ENCODE measurements around the gene SH3PXD2A. TPM values are rescaled to one million over a fixed set of nuclear protein-coding genes. Genes with fewer than 3 reads are reported as not detected.

The SH3PXD2A gene
- total and polyA plus RNA-seq, 9 of the 15 experiments (the other 6 are each of a cell fraction or from before 2014, with no cell fraction given), result 0.41 to 9.3 (median 2.5) TPM

DNA sequence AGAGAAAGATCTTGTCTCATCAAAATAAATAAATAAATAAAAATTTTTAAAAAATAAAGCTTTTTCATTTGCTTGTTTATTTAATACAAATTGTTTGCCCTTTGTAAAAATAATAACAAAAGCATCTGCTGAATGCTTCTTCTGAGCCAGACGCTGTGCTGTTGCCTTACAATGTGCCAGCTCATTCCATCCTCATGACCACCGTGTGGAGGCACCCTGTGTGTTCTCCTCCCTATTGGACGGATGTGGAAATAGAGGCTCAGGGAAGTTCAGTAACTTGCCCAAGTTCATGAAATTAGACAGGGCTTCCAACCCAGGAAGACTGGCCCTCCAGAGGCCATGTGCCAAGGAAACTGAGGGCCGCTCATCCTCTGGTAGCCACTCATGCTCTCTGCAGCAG lies 120.6 kb downstream of the SH3PXD2A start (continued):
- TF ChIP-seq, protein P1, sequence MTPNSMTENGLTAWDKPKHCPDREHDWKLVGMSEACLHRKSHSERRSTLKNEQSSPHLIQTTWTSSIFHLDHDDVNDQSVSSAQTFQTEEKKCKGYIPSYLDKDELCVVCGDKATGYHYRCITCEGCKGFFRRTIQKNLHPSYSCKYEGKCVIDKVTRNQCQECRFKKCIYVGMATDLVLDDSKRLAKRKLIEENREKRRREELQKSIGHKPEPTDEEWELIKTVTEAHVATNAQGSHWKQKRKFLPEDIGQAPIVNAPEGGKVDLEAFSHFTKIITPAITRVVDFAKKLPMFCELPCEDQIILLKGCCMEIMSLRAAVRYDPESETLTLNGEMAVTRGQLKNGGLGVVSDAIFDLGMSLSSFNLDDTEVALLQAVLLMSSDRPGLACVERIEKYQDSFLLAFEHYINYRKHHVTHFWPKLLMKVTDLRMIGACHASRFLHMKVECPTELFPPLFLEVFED (CRISPR knock-in tag; conservative IDR thresholded peaks at IDR 0.05), result no peak
- TF ChIP-seq, protein P2, sequence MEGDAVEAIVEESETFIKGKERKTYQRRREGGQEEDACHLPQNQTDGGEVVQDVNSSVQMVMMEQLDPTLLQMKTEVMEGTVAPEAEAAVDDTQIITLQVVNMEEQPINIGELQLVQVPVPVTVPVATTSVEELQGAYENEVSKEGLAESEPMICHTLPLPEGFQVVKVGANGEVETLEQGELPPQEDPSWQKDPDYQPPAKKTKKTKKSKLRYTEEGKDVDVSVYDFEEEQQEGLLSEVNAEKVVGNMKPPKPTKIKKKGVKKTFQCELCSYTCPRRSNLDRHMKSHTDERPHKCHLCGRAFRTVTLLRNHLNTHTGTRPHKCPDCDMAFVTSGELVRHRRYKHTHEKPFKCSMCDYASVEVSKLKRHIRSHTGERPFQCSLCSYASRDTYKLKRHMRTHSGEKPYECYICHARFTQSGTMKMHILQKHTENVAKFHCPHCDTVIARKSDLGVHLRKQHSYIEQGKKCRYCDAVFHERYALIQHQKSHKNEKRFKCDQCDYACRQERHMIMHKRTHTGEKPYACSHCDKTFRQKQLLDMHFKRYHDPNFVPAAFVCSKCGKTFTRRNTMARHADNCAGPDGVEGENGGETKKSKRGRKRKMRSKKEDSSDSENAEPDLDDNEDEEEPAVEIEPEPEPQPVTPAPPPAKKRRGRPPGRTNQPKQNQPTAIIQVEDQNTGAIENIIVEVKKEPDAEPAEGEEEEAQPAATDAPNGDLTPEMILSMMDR (IDR thresholded peaks at IDR 0.05 in 2 of 3, conservative IDR thresholded peaks at IDR 0.05 in 1 of 3; ENCODE audit: insufficient read depth in 2 of 3, low read depth in 1 of 3, low read length in 3 of 3), result no peak
- TF ChIP-seq, protein P3, sequence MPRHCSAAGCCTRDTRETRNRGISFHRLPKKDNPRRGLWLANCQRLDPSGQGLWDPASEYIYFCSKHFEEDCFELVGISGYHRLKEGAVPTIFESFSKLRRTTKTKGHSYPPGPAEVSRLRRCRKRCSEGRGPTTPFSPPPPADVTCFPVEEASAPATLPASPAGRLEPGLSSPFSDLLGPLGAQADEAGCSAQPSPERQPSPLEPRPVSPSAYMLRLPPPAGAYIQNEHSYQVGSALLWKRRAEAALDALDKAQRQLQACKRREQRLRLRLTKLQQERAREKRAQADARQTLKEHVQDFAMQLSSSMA (CRISPR knock-in tag; IDR thresholded peaks at IDR 0.05), result no peak

DNA sequence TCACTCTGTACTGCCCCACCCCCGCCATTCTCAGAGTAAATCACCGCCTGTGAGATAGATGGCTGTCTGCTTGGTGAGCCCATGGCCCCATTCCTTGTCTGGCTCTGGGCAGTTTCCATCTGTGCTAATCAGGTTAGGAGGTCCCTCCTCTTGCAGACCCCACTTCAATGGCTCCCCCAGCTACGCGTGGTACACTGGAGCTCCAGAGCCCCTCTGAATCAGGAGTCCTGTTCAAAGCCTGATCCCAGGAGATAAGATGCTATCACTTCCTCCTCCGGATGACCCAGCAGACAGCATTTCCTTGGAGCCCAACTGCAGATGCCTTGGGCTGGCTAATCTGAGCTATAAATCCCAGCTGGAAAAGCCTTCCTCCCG lies 122.3 kb downstream of the SH3PXD2A start:
- H3K27ac ChIP-seq (ENCODE audit: extremely low read depth, low read depth, low read length), result no peak overlapping the region
- no peaks in the 10 kb centered on the region for H3K79me2 ChIP-seq (ENCODE audit: control insufficient read depth, insufficient read depth, low read length)
- H3K4me3 ChIP-seq, result no peak overlapping the region
- H3K36me3 ChIP-seq (ENCODE audit: control insufficient read depth, insufficient read depth, low read length), result no peaks in the 10 kb centered on the region
- no peak overlapping the region for H3K4me2 ChIP-seq (ENCODE audit: insufficient read depth, low read length)
- H4K20me1 ChIP-seq (replicated peaks; ENCODE audit: control insufficient read depth, insufficient read depth, low read length), result no peaks in the 10 kb centered on the region
- no peaks in the 10 kb centered on the region for H3K9me1 ChIP-seq (ENCODE audit: control insufficient read depth, insufficient read depth, low read length)
- no peak for ATAC-seq
- intact Hi-C loops (cut with micrococcal nuclease) (loop anchor here (5.0 kb wide), 1 partner anchor 124 kb away; the partner anchor contains the start of gene SH3PXD2A), in situ Hi-C loops (cut with MboI) (no loop called here)
- H3K9ac ChIP-seq (ENCODE audit: insufficient read depth in 1 of 2, low read depth in 2 of 2, low read length in 2 of 2), result no peak overlapping the region
- 4% methylated on average over 3 of the region's 6 CpGs for WGBS (ENCODE audit: insufficient coverage, low coverage, missing lambda C conversion rate)
- no peak for DNase-seq (ENCODE audit: extremely low read depth in 1 of 4, low spot score in 3 of 4)
- H3K4me1 ChIP-seq (replicated peaks in 1 of 2; ENCODE audit: control insufficient read depth in 2 of 2, insufficient read depth in 2 of 2, low read length in 2 of 2), result no peaks in the 10 kb centered on the region
- no TSS peak for BruUV-seq (replicated peaks)
- ChIA-PET CTCF (ENCODE audit: low intra/inter-chr PET ratio) (no interaction called here), POLR2A (interaction anchor here (0.5 to 1.7 kb wide), 2 partner anchors 18 to 33 kb away, joined by 3 to 4 read pairs; no protein-coding TSS in a partner anchor)
- peaks cover 11 to 52% of the 10 kb centered on the region in 2 experiments; a peak in 4 of 5 replicates for H3K27me3 ChIP-seq (ENCODE audit: control insufficient read depth in 2 of 2, insufficient read depth in 2 of 2, low read length in 2 of 2)
- no peak for FAIRE-seq
- no peaks in the 10 kb centered on the region for H3K9me3 ChIP-seq (replicated peaks; ENCODE audit: control insufficient read depth, insufficient read depth, low read depth, low read length)
- no peak overlapping the region for H2AFZ ChIP-seq (ENCODE audit: low read depth, low read length)
- peak; percentile 37; the same call in 1 of the 2 replicates for TF ChIP-seq NFE2 (IDR thresholded peaks at IDR 0.05; ENCODE audit: low read depth)
- TF ChIP-seq SMAD1 (IDR thresholded peaks at IDR 0.05; ENCODE audit: low read depth, low read length, partially characterized antibody), result no peak
- TF ChIP-seq RBM17 (IDR thresholded peaks at IDR 0.05; ENCODE audit: borderline replicate concordance, low read depth, low read length), result no peak
- no peak for TF ChIP-seq CXXC5 (CRISPR knock-in tag; IDR thresholded peaks at IDR 0.05)
- no peak for TF ChIP-seq BHLHE40 (IDR thresholded peaks at IDR 0.05; ENCODE audit: low read length)
- TF ChIP-seq SLC30A9 (CRISPR knock-in tag; IDR thresholded peaks at IDR 0.05), result no peak
- TF ChIP-seq, protein P4, sequence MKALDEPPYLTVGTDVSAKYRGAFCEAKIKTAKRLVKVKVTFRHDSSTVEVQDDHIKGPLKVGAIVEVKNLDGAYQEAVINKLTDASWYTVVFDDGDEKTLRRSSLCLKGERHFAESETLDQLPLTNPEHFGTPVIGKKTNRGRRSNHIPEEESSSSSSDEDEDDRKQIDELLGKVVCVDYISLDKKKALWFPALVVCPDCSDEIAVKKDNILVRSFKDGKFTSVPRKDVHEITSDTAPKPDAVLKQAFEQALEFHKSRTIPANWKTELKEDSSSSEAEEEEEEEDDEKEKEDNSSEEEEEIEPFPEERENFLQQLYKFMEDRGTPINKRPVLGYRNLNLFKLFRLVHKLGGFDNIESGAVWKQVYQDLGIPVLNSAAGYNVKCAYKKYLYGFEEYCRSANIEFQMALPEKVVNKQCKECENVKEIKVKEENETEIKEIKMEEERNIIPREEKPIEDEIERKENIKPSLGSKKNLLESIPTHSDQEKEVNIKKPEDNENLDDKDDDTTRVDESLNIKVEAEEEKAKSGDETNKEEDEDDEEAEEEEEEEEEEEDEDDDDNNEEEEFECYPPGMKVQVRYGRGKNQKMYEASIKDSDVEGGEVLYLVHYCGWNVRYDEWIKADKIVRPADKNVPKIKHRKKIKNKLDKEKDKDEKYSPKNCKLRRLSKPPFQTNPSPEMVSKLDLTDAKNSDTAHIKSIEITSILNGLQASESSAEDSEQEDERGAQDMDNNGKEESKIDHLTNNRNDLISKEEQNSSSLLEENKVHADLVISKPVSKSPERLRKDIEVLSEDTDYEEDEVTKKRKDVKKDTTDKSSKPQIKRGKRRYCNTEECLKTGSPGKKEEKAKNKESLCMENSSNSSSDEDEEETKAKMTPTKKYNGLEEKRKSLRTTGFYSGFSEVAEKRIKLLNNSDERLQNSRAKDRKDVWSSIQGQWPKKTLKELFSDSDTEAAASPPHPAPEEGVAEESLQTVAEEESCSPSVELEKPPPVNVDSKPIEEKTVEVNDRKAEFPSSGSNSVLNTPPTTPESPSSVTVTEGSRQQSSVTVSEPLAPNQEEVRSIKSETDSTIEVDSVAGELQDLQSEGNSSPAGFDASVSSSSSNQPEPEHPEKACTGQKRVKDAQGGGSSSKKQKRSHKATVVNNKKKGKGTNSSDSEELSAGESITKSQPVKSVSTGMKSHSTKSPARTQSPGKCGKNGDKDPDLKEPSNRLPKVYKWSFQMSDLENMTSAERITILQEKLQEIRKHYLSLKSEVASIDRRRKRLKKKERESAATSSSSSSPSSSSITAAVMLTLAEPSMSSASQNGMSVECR (CRISPR knock-in tag; IDR thresholded peaks at IDR 0.05), result no peak
- TF ChIP-seq, protein P5, sequence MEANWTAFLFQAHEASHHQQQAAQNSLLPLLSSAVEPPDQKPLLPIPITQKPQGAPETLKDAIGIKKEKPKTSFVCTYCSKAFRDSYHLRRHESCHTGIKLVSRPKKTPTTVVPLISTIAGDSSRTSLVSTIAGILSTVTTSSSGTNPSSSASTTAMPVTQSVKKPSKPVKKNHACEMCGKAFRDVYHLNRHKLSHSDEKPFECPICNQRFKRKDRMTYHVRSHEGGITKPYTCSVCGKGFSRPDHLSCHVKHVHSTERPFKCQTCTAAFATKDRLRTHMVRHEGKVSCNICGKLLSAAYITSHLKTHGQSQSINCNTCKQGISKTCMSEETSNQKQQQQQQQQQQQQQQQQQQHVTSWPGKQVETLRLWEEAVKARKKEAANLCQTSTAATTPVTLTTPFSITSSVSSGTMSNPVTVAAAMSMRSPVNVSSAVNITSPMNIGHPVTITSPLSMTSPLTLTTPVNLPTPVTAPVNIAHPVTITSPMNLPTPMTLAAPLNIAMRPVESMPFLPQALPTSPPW (CRISPR knock-in tag; IDR thresholded peaks at IDR 0.05), result peak; percentile 27; the same call in 1 of the 2 replicates

Data from K562 (cell line).